GM19238 (cell line): ENCODE measurements around the gene GJB5.

Experiments used
- DNase-seq: peaks from one replicate; pipeline ENCODE4 v3.0.0; 2011; ENCODE audit warnings: low spot score; ENCODE audit not compliant: insufficient read length

GJB5 gene

GRCh38 chr1:34776911-34777310 lies 22.1 kb downstream of the GJB5 start:
- no peak for DNase-seq

GRCh38 chr1:34777519-34778321 lies 22.9 kb downstream of the GJB5 start:
- no peak for DNase-seq

- no peak for DNase-seq
Observed at GRCh38 chr1:34778381-34778780, 23.5 kb downstream of the GJB5 start.

GRCh38 chr1:34779005-34779404 lies 24.2 kb downstream of the GJB5 start:
- DNase-seq, result no peak

- no peak for DNase-seq
Observed at GRCh38 chr1:34779526-34779925, 24.7 kb downstream of the GJB5 start.

- no peak for DNase-seq
Observed at GRCh38 chr1:34779962-34780361, 25.1 kb downstream of the GJB5 start.

- DNase-seq, result no peak
Observed at GRCh38 chr1:34780528-34780927, 25.7 kb downstream of the GJB5 start.

GRCh38 chr1:34781071-34781843 lies 26.4 kb downstream of the GJB5 start, which contains the start of gene GJB3:
GJB3 (plus strand) TSS chr1:34781214; CDS start chr1:34784763, 3,549 bp downstream.
- DNase-seq, result no peak

GRCh38 chr1:34781844-34782391 lies 27.1 kb downstream of the GJB5 start:
- no peak for DNase-seq

- no peak for DNase-seq
Observed at GRCh38 chr1:34784751-34785221, 29.9 kb downstream of the GJB5 start.

GRCh38 chr1:34785231-34785874 lies 30.5 kb downstream of the GJB5 start:
- DNase-seq, result no peak

- no peak for DNase-seq
Observed at GRCh38 chr1:34785875-34786470, 31.1 kb downstream of the GJB5 start.

GRCh38 chr1:34786521-34787325 lies 31.9 kb downstream of the GJB5 start:
- DNase-seq, result peak; percentile 67

GRCh38 chr1:34787461-34788420 lies 32.9 kb downstream of the GJB5 start:
- no peak for DNase-seq

GRCh38 chr1:34790985-34791384 lies 36.1 kb downstream of the GJB5 start:
- DNase-seq, result no peak

GRCh38 chr1:34792424-34792823 lies 37.6 kb downstream of the GJB5 start:
- no peak for DNase-seq

- no peak for DNase-seq
Observed at GRCh38 chr1:34792868-34793727, 38.3 kb downstream of the GJB5 start, which contains the start of gene GJA4. GJA4 (plus strand) TSS chr1:34792999; CDS start chr1:34794214, 1,215 bp downstream.
